GM13977 (cell line): Measurements from ENCODE around the gene ZRANB2.

ENCODE experiments used
- DNase-seq: peaks from one replicate; pipeline ENCODE4 v3.0.0; 2012; ENCODE audit warnings: low spot score
- CTCF ChIP-seq: IDR thresholded peaks from 2 replicates; pipeline ENCODE4 v1.5.1; 2012; ENCODE audit warnings: mild to moderate bottlenecking, control low read depth; ENCODE audit not compliant: insufficient read depth; ENCODE audit errors: extremely low read depth, missing control alignments
- in situ Hi-C: fragments of 300-500 bp; cut with MboI; formaldehyde crosslinking; loops from one replicate; pipeline ENCODE4 v1.12.0; 2022; ENCODE audit warnings: low sequenced_read_pairs, low pct_unique_long_range_greater_than_20kb, mixed read lengths, inconsistent platforms; ENCODE audit not compliant: unreplicated experiment

Gene ZRANB2

GRCh38 chr1:71072273-71072672, 8.6 kb downstream of the ZRANB2 start:
- in situ Hi-C loops: no loop called here
- no peak for TF ChIP-seq CTCF
- DNase-seq: no peak

- no peak for TF ChIP-seq CTCF
- DNase-seq: no peak
- in situ Hi-C loops: no loop called here
Observed at GRCh38 chr1:71071720-71072119, 9.1 kb downstream of the ZRANB2 start.

GRCh38 chr1:71068325-71069240, 12.3 kb downstream of the ZRANB2 start:
- DNase-seq: no peak

DNA sequence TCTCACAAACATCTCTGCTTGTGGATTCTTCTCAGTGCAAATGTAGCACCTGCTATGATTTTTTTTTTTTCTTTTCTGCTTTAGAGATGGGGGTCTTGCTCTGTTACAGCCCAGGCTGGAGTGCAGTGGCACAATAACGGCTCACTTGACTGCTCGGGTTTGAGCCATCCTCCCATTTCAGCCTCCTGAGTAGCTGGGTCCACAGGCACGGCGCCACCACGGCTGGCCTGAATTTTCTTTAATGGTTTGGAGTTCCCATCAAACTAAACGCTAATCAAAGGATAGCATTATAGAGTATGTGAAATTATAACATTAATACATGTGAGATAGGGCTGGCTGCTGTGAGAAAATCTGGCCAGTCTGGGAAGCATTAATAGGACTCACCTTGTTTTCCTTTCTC, 26.0 kb downstream of the ZRANB2 start:
- in situ Hi-C loops: loop anchor here (10.0 kb wide), 1 partner anchor 370 kb away; no protein-coding TSS in a partner anchor
- DNase-seq: no peak
- TF ChIP-seq CTCF: no peak

More at GRCh38 chr1:71068325-71069240, 12.3 kb downstream of the ZRANB2 start:
- in situ Hi-C loops: no loop called here
- TF ChIP-seq CTCF: no peak

- in situ Hi-C loops: loop anchor here (10.0 kb wide), 1 partner anchor 370 kb away; no protein-coding TSS in a partner anchor
- no peak for TF ChIP-seq CTCF
- DNase-seq: no peak
Observed at GRCh38 chr1:71054281-71054731, 26.5 kb downstream of the ZRANB2 start.

DNA sequence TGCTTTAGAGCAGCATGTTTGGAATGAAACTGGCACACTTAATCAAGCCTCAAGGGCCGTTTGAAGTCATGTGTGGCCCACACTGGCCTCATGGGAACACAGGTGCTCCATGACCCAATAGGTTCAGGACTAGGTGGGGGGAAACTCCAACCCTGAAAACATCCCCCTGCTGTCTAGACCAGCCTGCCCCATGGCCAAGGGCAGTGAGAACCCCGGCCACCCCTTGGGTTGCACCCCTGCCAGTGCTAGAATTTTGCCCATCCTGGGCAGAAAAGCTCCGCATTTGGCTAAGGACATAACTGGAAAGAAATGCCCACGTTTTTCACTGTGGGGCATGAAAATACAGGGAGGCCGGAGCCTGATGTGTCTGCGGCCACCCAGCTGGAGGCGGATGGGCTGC, 27.1 kb downstream of the ZRANB2 start:
- in situ Hi-C loops: loop anchor here (10.0 kb wide), 1 partner anchor 369 kb away; no protein-coding TSS in a partner anchor
- no peak for TF ChIP-seq CTCF
- DNase-seq: no peak
